HG03354 (cell line): Measurements from ENCODE around the gene PROS1.
A peak's percentile ranks its signal among the peaks of the same experiment; 100 is the strongest.

ENCODE experiments used
- ATAC-seq: cut with Tn5 transposase; IDR thresholded peaks from one replicate; pipeline ENCODE4 v1.9.1; 2021; ENCODE audit warnings: mild to moderate bottlenecking; ENCODE audit not compliant: unreplicated experiment, poor library complexity, severe bottlenecking

PROS1 gene

DNA sequence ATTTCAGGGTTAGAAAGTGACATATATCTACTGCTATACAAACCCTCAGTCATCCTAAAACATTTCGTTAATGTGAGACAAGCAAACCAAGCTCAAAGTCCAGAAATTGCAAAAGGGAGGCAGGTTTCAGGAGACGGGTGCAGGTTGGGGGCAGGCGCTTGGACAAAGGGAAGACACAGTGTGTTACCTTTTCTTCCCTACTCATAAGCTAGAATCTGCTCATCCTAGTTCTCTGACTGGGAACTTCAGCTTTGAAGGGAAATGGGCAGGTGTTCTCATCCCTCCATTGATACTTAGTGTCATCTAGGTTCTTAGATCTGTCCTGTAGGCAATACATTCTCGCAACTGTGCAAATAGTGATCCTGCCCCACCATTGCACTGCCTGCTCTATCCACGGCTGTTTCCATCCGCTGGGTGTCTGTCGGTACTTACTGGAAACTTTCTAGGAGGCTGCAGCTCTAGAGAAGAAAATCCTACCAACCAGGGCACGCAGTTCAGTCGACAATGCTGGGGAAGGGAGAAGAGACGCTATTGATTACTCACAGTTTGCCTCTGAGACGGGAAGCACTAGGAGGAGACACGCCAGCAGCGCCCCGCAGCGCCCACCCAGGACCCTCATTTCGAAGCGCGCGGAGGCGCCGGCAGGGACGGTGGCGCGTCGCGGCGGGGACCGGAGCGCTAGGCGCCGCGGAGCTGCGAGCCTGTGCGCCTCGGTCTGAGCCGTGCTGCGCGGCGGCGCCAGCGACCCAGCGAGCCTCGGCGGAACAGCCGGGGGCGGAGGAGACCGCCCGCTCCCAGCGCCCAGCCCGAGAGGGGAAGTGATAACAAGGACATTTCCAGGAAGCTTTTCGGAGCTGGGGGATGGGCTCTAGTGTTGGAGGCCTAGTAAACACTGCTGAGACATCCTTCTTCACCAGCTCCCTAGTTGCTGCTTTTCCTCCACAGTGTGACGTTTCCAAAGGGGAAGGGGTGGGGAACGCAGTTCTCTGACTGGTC lies at the start of gene PROS1:
PROS1 (minus strand) TSS at position 766 of the 996 bp plus-strand sequence; CDS start at position 619, 147 bp downstream.
- peak; percentile 81 for ATAC-seq

DNA sequence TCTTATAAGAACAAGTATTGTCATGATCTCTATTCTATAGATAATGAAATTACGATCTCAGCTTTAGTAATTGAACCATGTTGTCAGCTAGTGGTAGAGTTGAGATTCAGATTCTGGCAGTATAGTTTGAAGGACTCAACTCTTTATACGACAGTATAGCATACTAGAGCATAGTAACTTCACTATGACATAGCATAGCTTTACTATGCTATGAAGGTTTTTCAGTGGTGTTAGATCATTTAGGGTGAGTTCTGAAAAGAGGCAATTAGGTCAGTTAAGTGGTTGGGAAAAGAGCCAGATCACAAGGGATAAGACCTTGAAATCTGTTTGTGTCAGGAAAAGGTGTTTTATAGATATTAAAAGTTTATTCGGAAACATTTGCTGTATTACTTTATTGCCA lies 46.6 kb upstream of the PROS1 start:
- ATAC-seq: no peak

DNA sequence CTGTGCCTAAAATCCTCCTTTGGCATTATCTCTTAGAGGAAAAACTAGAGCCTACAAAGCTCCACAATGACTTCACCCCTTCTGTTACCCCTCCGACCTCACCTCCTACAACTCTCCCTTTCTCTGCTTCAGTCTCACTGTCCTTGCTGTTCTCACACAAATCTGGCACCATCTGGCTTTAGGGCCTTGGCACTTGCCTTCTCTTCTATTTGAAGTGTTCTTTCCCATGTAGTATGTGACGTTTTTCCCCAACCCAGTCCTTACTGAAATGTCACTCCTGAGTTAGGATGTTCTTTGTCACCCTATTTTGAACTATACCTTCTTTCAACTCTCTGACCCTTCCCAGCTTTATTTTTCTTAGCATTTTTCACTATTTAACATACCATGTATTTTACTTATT lies 46.0 kb upstream of the PROS1 start:
- ATAC-seq: no peak

DNA sequence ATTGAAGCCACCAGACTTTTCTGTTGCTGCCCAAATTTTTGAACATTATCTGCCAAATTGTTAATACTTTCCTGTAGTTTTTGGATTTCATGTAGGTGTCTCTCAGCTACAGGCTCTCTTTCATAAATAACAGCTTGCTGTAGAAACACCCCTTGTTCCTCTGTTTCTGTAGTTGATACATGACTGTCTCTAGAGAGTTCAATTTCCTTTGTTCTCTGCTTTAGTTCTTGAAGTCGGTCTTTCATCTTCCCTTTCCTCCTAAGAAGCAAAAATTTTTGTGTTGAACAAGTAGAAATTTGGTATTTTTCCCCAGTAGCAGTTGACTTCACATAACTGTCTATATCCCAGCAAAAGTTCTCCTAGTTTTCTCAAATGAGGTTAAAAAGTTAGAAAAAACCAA lies 41.3 kb upstream of the PROS1 start:
- no peak for ATAC-seq

DNA sequence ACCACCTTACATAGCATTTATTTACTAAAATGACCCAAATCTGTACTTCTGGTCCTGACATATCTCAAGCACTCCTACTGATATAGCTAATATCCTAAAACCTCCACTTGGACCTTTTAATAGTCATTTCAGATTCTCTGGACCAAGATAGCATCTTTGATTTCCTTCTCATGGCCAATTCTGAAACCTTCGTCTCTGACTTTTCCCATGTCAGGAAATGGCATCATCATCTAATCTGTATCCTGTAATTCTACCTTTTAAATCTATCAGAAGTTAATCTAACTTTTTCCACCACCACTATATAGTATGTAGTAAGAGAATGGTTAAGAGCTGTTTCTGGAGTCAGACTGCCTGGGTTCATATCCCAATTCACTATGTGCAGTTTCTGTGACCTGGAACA lies 38.5 kb upstream of the PROS1 start:
- no peak for ATAC-seq

DNA sequence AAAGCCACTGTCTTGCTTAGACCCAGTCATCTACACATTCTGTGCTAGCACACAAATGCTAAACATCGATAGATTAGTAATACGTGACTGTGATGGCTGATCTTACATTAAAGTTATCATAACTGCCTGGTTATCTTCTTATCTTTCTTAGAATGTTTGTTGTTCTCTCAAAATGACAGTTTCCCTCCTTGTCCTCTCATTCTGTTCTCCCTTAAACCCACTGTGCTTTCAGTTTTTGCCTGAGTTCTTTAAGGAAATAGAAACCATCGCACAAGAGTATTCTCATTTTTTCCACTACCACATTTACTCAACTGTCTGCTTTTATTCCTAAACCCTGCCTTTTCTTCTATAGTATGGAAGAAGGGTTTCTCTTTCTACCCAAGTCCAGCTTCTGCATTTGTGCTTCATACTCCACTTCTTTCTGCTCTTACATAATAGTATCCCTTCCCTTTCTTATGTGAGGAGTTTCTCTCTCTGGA lies 37.6 kb upstream of the PROS1 start:
- ATAC-seq: no peak

DNA sequence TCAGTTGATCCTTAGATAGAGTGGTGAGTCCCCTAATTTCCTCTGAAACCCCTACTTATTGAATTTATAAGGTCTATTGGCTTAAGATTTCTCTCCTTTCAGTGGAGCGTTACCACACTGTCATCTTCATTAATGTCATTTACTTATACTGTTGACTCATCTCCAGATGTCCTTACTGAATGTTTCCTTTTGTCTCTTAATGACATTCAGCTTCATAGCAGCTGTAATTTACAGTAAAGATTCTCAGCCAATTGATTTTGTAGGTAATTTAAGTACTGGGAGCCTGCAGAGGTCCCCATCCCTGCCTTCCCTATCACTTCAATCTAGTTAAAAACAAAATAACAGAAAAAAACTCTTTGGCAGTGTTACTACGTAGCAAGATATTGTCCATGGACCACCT lies 35.9 kb upstream of the PROS1 start:
- no peak for ATAC-seq

DNA sequence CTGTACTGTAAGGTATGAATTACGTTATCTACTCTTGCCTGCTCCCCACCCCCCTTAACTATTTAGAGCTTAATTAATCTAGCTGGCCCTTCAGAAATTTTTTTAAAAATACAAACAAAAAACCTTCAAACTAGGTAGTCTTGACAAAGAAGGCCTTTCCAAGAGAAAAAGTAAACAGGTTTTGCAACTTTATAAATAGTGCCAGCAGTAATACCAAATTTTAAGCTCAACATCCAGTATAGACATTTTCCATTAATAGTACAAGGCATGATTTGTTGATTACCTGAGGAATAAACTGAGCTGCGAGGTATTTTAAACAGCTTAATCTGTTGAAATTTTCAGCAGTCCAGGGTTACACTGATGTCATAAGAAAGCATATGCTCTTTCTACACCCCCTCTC lies 34.6 kb upstream of the PROS1 start:
- no peak for ATAC-seq

DNA sequence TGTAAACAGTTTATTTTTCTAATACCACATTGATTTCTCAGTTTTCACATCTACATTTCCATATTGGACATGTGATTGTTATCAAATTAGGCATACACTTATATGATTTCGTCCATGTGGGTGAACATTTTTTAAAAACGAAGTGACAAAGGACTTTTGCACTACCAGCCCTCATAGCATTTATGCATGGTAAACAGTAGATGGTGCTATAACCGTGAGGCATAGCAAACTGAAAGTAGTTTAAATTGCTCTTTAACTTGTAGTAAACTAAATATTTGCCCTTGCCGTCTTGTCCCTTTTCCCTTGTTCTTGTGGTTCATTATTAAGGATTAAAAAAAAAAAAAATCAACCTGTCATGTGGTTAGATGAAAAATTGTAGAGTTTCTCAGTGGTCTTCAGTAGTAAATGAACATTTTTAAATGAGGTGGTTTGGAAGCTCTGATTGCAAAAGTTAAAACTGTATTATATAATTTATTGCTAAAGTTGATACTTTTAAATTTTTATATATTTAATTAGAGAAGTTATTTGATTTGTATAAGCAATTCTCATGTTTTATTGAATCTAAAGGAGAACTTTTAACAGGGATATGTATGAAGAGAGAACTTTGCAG lies 30.7 kb upstream of the PROS1 start:
- ATAC-seq: peak; percentile 93

DNA sequence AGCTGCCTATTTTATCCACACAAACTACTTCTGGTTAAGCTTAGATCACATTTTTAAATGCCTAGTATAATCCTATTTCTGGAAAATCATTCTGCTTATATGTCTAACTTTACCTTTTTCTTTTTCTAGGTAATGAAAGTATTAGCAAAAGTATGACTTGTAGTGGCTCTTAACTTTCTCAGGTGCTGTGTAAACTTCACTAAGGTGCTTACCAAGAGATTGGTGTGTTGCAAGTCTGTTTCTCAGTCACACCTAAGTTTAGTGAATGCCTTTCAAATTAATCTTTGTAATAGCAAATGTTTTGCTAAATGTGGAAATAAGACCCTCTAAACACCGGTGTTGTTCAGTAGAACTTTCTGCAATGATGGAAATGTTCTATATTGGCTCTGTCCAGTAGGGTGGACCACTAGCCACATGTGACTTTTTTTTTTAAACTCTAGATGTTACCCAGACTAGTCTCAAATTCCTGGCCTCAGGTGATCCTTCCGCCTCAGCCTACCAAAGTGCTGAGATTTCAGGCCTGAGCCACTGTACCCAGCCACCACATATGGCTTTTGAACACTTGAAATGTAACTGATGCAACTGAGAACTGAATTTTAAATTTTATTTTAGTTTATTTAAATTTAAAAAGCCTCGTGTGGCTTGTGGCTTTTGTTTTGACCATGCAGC lies 28.3 kb upstream of the PROS1 start:
- no peak for ATAC-seq

DNA sequence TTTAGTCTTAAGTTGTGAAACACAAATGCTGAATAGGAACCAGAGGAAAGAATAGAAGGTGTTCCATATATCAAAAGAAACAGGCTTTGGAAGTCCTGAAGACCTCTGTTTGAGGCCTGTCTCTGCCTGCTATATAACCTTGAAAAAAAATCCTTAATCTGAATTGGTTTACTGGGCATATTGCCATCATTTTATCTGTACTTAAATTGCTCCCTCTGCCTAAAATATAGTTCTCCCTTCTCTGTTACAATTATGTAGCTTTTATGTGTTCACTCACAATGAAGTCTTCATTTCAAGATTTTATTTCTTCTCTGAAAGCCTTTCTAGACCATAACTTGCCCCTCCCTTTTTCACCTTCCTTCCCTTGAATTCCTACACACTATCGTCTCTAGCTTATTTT lies 27.5 kb upstream of the PROS1 start:
- ATAC-seq: no peak

DNA sequence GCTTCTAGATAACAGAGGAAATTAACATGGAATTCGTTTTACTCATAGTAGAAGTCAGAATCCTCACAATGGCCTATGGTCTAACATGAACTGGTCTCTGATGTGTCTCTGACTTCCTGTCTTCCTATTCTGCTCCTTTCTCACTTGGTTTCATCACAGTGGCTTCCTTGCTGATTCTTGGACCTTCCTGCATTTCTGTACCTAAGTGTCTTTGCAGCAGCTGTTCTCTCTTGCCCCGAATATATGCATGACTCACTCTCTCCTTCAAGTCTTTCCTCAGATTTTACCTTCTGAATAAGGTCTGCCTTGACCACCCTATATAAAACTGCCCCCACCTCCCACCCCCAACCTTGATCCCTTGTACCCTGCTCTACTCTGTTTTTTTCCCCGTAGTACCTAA lies 20.4 kb upstream of the PROS1 start:
- no peak for ATAC-seq

DNA sequence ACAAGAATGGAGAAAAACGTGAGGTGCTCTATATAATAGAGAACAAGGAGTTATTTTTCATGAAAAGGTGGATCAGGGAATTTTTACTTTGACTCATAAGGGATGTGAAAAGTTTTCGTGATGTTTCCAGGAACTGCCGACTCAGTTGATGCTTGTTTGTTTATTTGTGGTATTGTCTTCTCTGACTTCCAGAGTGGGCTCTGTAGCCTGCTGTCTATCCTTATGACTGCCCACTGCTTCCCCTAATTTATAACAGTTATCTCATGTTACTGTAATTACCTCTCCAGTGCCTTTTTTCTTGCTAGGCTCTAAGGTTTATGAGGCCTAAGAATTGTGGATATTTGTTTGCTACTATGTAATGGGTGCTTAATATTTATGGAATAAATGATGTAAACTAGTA lies 18.5 kb upstream of the PROS1 start:
- no peak for ATAC-seq

DNA sequence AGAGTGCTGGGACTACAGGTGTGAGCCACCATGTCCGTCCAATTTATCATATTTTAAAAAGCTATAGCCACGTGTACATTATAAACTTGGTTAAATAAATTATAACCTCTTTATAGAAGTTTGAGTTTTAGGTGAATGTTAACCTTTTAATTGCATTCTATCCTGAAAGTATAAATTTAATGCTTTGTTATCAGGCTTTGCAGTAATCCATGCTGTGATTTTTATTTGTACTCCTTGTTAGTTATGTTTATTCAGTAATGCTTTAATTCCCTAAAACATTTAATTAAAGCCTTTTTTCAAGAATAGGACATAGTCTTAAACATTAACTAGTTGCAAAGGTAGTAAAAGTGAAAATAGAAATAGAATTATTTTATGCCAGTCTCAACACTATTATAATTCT lies 17.9 kb upstream of the PROS1 start:
- ATAC-seq: no peak

DNA sequence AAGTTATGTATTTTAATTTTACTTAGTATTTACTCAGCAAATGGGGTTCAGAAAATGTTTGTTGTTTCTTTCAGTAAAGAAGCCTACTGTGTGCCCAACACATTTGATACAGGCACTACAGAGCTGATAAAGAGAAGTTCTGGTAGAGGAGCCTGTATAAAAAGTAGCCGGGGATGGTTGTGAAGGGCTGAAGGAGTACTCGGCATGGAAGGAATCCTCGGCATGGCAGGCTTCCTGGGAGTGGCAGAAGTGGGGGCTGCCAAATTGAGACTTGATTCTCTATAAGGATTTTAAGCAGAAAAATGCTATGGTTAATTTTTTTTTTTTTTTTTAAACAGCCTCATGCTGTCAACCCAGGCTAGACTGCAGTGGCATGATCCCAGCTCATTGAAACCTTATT lies 15.5 kb upstream of the PROS1 start:
- no peak for ATAC-seq

DNA sequence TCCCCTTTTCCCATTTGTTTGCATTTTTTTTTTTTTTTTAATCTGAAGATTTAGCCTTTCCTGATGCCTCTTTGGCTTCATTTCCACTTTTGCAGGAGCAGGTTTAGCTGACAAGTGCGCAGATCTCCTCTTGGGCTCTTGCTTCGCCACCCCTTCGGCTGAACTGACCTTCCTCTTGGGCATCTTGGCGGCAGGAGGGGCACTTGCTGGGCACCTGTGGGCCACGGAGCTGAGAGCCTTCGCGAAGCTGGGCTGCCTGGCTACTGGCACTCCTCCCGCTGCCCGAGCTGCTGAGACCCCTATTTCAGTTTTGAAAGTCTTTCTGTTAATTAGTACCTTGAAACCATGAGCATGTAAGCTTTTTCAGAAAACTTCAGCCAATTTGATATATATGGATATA lies 15.1 kb upstream of the PROS1 start:
- ATAC-seq: no peak

DNA sequence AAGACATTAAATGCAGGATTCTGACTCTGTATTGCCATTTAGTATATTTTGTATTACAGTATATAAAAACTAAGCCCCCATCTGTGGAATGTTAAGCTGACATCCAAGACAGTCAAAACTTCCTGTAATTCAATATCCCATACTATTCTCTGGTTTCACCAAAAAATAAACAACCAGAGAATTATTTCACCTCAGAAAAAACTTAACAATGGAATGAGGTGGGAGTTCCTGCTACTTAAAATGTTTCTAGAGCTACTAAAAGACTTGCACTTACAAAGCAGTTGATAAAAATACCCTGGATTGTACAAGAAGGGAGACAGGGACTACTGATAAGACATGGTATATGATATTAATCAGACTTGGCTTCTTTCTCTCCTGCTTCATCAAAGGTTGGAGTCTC lies 14.6 kb upstream of the PROS1 start:
- ATAC-seq: no peak

DNA sequence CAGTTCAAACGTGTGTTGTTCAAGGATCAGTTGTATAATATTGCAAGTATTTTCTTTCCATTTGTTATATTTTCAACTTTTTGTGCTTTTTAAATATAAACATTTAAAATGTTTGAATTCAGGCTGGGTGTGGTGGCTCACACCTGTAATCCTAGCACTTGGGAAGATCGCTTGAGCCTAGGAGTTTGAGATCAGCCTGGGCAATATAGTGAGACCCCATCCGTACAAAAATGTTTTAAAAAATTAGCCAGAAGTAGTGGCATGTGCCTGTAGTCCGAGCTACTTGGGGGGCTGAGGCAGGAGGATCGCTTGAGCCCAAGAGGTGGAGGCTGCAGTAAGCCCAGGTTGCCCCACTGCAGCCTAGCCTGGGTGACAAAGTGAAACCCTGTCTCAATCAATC lies 10.9 kb upstream of the PROS1 start:
- no peak for ATAC-seq

DNA sequence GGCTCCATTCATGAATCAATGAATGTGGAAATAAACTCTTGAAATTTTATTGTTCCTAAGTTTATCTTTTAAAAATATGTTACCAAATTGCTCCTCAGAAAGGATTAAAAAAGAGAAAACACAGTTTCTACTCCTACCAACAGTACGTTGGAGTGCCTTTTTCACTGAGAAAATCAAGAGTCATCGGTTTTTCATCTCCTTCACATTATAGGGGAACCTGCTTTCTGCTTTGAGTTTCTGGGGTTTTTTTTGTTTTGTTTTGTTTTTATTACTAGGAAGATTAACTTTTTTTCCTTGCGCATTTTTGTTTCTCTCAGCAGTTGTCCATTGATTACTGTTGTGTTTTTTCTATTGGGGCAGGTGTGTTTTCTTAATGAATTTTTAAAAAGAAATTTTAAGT lies 9.7 kb upstream of the PROS1 start:
- ATAC-seq: no peak

DNA sequence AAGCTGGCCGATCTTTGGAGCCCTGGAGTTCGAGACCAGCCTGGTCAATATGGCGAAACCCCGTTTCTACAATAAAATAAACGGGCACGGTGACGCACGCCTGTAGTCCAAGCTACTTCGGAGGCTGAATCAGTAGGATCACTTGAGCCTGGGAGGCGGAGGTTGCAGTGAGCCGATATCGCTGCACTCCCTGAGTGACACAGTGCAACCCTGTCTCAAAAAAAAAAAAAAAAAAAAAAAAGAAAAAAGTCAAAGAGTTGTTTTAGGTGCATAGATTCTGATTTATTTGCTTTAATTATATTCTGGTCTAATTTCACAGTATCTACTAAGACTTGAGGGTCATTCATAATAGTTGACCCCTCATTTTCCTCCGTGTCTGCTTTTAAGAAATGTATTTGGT lies 8.0 kb upstream of the PROS1 start:
- no peak for ATAC-seq
